BLaER1 (cell line): ENCODE results near the gene ATP6V1F.

ENCODE experiments used
- H3K27ac ChIP-seq: shearing (Covaris generic); formaldehyde crosslinking; 2 replicates; pipeline ENCODE4 v1.8.1; 2022
- H3K27me3 ChIP-seq: shearing (Covaris generic); formaldehyde crosslinking; 2 replicates; pipeline ENCODE4 v1.8.1; 2022
- H3K36me3 ChIP-seq: shearing (Covaris generic); formaldehyde crosslinking; 2 replicates; pipeline ENCODE4 v1.8.1; 2022
- H3K4me1 ChIP-seq: shearing (Covaris generic); formaldehyde crosslinking; 2 replicates; pipeline ENCODE4 v1.8.1; 2022
- H3K4me2 ChIP-seq: shearing (Covaris generic); formaldehyde crosslinking; 2 replicates; pipeline ENCODE4 v1.8.1; 2022
- H3K4me3 ChIP-seq: shearing (Covaris generic); formaldehyde crosslinking; 2 replicates; pipeline ENCODE4 v1.8.1; 2022
- H3K9ac ChIP-seq: shearing (Covaris generic); formaldehyde crosslinking; 2 replicates; pipeline ENCODE4 v1.8.1; 2022
- H3K9me3 ChIP-seq: shearing (Covaris generic); formaldehyde crosslinking; 2 replicates; pipeline ENCODE4 v1.8.1; 2022
- H4K20me1 ChIP-seq: shearing (Covaris generic); formaldehyde crosslinking; 2 replicates; pipeline ENCODE4 v1.8.1; 2022
- Cebpa-rat ChIP-seq: shearing (Covaris generic); IDR thresholded peaks from 2 replicates; pipeline ENCODE4 v1.8.1; 2022

The ATP6V1F gene

GRCh38 chr7:128858380-128859231, 4.0 kb upstream of the ATP6V1F start:
- Histone ChIP-seq H3K4me1 (peaks cover 35% of the 10 kb centered on the region), H3K36me3 (no peaks in the 10 kb centered on the region), H3K27ac (peak overlapping the region; percentile 65; the same call in 1 of the 2 replicates), H3K27me3 (no peaks in the 10 kb centered on the region), H3K9me3 (no peaks in the 10 kb centered on the region), H3K4me3 (no peak overlapping the region), H3K9ac (peak overlapping the region; percentile 58; the same call in 1 of the 2 replicates), H4K20me1 (peaks cover 2% of the 10 kb centered on the region), H3K4me2 (peak overlapping the region; percentile 71)
- TF ChIP-seq Cebpa-rat = no peak

DNA sequence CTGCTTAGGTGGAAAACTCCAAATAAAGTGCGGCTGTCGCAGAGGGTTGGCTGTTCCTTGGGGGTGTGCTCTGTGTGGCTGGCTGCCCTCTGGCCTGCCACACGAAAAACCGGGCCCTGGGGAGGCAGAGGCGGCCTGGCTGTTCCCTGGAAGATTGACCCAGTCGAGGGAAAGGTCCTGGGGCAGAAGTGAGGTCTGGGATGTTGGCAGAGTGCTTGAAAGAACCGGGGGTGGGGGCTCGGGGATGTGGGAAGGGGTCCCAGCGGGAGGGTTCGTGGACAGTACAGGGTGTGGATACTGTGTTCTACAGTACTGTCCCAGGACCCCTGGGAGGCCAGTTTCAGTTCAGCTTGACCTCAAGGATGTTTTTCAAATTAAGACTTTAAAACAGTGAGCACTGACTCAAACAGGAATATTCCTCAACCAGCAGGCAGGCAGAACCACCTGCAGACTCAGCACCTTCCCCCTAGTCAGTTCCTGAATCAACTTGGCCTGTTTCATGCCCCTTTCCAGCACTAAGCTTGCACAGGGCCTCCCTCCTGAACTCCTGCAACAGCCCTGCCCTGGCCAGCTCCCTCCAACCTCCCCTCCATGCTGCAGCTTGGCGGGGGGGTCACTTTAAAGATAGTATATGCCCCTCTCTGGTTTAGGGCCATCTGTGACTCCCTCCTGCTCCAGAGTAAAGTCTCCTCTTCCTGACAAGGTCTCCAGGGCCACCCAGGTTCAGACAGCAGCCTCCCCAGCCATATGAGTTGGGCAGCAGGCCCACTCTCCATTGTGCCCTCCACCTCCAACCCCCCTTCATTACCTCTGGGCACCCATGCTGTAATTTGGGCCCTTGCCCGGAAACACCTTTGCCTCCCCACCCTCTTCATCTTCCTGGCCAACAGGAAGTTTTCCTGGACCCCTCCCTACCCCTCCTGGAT, 3.2 kb upstream of the ATP6V1F start:
- Histone ChIP-seq H3K9ac (peak overlapping the region; percentile 58; the same call in 1 of the 2 replicates), H3K36me3 (peaks cover under 1% of the 10 kb centered on the region), H3K4me3 (no peak overlapping the region), H3K9me3 (no peaks in the 10 kb centered on the region), H3K27ac (peak overlapping the region; percentile 65; the same call in 1 of the 2 replicates), H4K20me1 (peaks cover 11% of the 10 kb centered on the region), H3K4me1 (peaks cover 44% of the 10 kb centered on the region), H3K27me3 (no peaks in the 10 kb centered on the region), H3K4me2 (peak overlapping the region; percentile 71)
- TF ChIP-seq Cebpa-rat = no peak

DNA sequence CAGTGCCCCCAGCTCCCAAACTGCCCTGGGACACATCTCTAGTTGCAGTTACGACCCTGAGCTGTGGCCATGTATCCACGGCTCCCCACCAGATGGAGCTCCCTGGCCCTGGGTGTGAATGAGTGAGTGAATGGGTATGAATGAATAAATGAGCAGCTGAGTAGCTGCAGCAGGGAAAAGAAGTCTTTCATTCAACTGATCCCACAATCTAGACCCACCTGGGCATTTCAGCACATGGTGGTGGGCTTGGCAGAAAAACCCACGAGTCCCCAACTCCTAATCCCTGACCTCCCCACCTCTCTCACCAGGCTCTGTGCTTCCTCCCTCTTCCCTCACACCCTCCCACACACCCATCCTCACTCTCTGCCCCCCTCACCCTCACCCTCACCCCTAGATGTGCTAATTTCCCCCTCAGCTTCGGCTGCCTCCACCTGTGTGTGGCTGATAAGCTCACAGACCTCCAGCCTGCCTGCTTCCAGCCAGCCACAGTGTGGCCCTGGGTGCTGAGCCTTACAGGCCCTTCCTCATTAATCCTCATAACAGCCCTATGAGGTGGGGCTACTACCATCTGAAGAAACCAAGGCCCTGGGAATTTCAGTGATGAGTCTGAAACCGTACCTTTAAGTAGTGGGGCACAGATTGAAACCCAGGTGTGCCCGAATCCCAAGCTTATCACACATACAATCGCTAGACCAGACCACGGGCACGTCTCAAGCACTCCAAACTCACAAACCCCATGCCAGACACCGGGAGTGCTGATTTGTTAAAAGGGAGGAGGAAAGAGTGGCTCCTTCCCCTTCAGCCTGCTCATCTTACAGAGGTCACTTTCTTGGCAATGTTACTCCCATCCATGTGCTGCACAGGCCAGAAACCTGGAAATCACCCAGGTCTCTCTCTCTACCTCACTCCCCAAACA, 2.2 kb upstream of the ATP6V1F start:
- H3K27ac ChIP-seq = peak overlapping the region; percentile 65; the same call in 1 of the 2 replicates

DNA sequence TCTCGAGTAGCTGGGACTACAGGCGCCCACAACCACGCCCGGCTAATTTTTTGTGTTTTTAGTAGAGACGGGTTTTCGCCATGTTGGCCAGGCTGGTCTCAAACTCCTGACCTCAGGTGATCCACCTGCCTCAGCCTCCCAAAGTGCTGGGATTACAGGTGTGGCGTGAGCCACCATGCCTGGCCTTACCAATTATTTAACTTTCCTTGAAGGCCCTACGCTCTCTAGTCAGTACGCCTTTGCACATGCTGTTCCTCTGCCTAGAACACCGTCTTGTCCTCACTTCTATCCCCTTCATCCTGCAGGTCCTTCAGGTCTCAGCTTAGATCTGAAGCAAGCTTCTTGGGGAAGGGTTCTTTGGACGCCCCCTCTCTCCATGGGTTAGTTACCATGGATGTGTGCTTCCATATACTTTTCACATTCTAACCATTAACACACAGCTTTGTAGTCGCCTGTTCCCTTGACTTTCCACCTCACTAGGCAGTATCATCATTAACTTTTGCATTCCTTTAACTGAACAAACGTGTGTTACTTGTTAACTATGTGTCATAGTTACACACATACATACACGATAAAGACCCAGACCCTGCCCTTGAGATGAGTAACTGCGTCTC, 592 bp upstream of the ATP6V1F start:
- Histone ChIP-seq H3K4me3 (peak overlapping the region; percentile 90), H3K27ac (no peak overlapping the region), H3K9ac (peak overlapping the region; percentile 26; the same call in 1 of the 2 replicates), H3K36me3 (peaks cover 19% of the 10 kb centered on the region), H3K9me3 (no peaks in the 10 kb centered on the region), H3K27me3 (0 out of 2 replicates have a peak, but pooled peaks cover under 1% of the 10 kb centered on the region), H4K20me1 (peaks cover 35% of the 10 kb centered on the region), H3K4me2 (peak overlapping the region; percentile 66), H3K4me1 (peaks cover 39% of the 10 kb centered on the region)
- no peak for TF ChIP-seq Cebpa-rat

More for the DNA sequence above, 2.2 kb upstream of the ATP6V1F start:
- Histone ChIP-seq H3K4me3 (no peak overlapping the region), H3K36me3 (peaks cover 10% of the 10 kb centered on the region), H3K4me2 (peak overlapping the region; percentile 71), H3K9me3 (no peaks in the 10 kb centered on the region), H3K9ac (no peak overlapping the region), H3K27me3 (no peaks in the 10 kb centered on the region), H3K4me1 (peaks cover 40% of the 10 kb centered on the region), H4K20me1 (peaks cover 21% of the 10 kb centered on the region)
- TF ChIP-seq Cebpa-rat = no peak

DNA sequence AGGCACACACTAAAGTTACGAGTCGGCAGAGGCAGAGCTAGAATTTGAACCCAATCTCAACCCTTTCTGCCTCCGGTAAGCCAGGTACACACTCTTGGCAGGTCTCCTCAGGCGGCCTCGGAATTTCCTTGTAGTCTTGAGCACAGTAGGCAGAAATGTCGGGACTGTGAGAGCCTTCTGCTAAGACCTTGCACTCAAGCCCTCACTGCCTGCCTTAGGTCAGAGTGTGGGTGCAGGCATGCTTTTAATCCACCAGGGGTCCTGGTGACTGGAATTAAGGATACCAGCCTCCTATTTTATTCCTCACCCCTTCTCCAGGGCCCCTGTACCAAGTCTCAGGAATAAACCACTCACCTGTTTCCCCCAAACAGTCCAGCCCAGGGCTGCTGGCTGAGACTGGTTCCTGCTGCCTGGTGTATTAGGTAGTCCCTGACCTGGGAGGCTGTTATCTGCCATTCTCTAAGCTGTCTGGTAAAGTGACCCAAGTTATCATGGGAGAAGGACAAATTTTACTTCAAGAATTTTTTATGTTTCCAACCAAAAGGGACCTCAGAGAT, 855 bp downstream of the ATP6V1F start:
- H3K27ac ChIP-seq = peak overlapping the region; percentile 81

DNA sequence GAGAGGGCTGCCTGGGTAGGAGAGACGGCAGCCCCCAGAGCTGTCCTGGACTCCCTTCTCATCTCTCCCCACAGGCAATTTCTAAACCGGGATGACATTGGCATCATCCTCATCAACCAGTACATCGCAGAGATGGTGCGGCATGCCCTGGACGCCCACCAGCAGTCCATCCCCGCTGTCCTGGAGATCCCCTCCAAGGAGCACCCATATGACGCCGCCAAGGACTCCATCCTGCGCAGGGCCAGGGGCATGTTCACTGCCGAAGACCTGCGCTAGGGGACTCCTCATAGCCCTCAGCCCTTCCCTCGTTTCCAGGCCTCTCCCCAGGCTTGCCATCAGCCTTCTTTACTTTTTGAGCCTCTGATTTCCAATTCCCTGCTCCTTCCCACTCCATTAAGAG, 2.6 kb downstream of the ATP6V1F start:
- no peak overlapping the region for H3K4me2 ChIP-seq
- no peak overlapping the region for H3K9ac ChIP-seq
- H4K20me1 ChIP-seq = peaks cover 67% of the 10 kb centered on the region
- no peak overlapping the region for H3K27ac ChIP-seq
- peaks cover 39% of the 10 kb centered on the region for H3K4me1 ChIP-seq
- H3K36me3 ChIP-seq = peaks cover 19% of the 10 kb centered on the region
- no peaks in the 10 kb centered on the region for H3K9me3 ChIP-seq
- no peak overlapping the region for H3K4me3 ChIP-seq
- TF ChIP-seq Cebpa-rat = no peak
- peaks cover 33% of the 10 kb centered on the region for H3K27me3 ChIP-seq

More for the DNA sequence above, 855 bp downstream of the ATP6V1F start:
- H4K20me1 ChIP-seq = peaks cover 49% of the 10 kb centered on the region
- H3K4me2 ChIP-seq = peak overlapping the region; percentile 92
- H3K4me1 ChIP-seq = peaks cover 41% of the 10 kb centered on the region
- H3K9me3 ChIP-seq = no peaks in the 10 kb centered on the region
- peaks cover 15% of the 10 kb centered on the region for H3K27me3 ChIP-seq
- peak overlapping the region; percentile 88 for H3K9ac ChIP-seq
- no peak for TF ChIP-seq Cebpa-rat
- peak overlapping the region; percentile 90 for H3K4me3 ChIP-seq
- peaks cover 19% of the 10 kb centered on the region for H3K36me3 ChIP-seq

- Histone ChIP-seq H3K9ac (no peak overlapping the region), H3K4me1 (peaks cover 44% of the 10 kb centered on the region), H3K9me3 (no peaks in the 10 kb centered on the region), H3K27ac (no peak overlapping the region), H3K4me2 (no peak overlapping the region), H3K27me3 (peaks cover 42% of the 10 kb centered on the region), H3K36me3 (peaks cover 19% of the 10 kb centered on the region), H4K20me1 (peaks cover 71% of the 10 kb centered on the region), H3K4me3 (no peak overlapping the region)
- TF ChIP-seq Cebpa-rat = no peak
Observed at GRCh38 chr7:128865996-128866877, 3.6 kb downstream of the ATP6V1F start.
